T-helper 2 cell (primary cell): ENCODE measurements around the gene NRXN2.
"Not testable (repeated sequence)": the region's sequence is repeated elsewhere in the genome, so short reads cannot be mapped to it uniquely, and the experiment has no call there.

Source experiments
- DNase-seq, 5 experiments: peaks; one replicate each; pipeline versions ENCODE4 v3.0.0 to v3.0.0-alpha.2; 2012 to 2022

The NRXN2 gene

GRCh38 chr11:64720167-64720566 is 2.8 kb downstream of the NRXN2 start:
- no peak for DNase-seq

GRCh38 chr11:64719406-64719805 is 3.6 kb downstream of the NRXN2 start:
- DNase-seq, result no peak

GRCh38 chr11:64718780-64719124 is 4.2 kb downstream of the NRXN2 start:
- no peak for DNase-seq

- no peak for DNase-seq
Measured at GRCh38 chr11:64718084-64718779, 4.8 kb downstream of the NRXN2 start.

GRCh38 chr11:64717268-64717578 is 5.8 kb downstream of the NRXN2 start:
- no peak for DNase-seq

GRCh38 chr11:64716473-64717267 is 6.3 kb downstream of the NRXN2 start:
- DNase-seq, result no peak

- DNase-seq, result no peak
Measured at GRCh38 chr11:64715756-64716472, 7.1 kb downstream of the NRXN2 start.

GRCh38 chr11:64715110-64715509 is 7.9 kb downstream of the NRXN2 start:
- no peak for DNase-seq

GRCh38 chr11:64714666-64715065 is 8.3 kb downstream of the NRXN2 start:
- DNase-seq, result no peak

GRCh38 chr11:64713781-64714363 is 9.1 kb downstream of the NRXN2 start:
- no peak for DNase-seq

GRCh38 chr11:64713016-64713707 is 9.8 kb downstream of the NRXN2 start:
- peak in 1 of 5 experiments; percentile 24 for DNase-seq

- DNase-seq, result no peak
Measured at GRCh38 chr11:64712430-64713015, 10.5 kb downstream of the NRXN2 start.

GRCh38 chr11:64711956-64712362 is 11.0 kb downstream of the NRXN2 start:
- DNase-seq, result no peak

- no peak for DNase-seq
Measured at GRCh38 chr11:64711138-64711955, 11.7 kb downstream of the NRXN2 start.

- DNase-seq, result no peak
Measured at GRCh38 chr11:64710418-64711137, 12.4 kb downstream of the NRXN2 start.

- no peak for DNase-seq
Measured at GRCh38 chr11:64705501-64705900, 17.5 kb downstream of the NRXN2 start.

GRCh38 chr11:64703048-64703447 is 19.9 kb downstream of the NRXN2 start:
- DNase-seq, result no peak

GRCh38 chr11:64701956-64702355 is 21.0 kb downstream of the NRXN2 start:
- DNase-seq, result not testable (repeated sequence)

GRCh38 chr11:64698427-64698826 is 24.6 kb downstream of the NRXN2 start:
- DNase-seq, result no peak

- DNase-seq, result no peak
Measured at GRCh38 chr11:64697663-64698375, 25.2 kb downstream of the NRXN2 start.
